H9 (cell line): ENCODE results near the gene MITF. TPM values are rescaled to one million over a fixed set of nuclear protein-coding genes. Genes with fewer than 3 reads are reported as not detected.

ENCODE experiments used
- DNase-seq: peaks from one replicate; pipeline ENCODE4 v3.0.0-alpha.2; 2017
- H2AFZ ChIP-seq: one replicate; pipeline ENCODE4 v1.6.1; 2013; ENCODE audit warnings: mild to moderate bottlenecking, low read length, control low read depth, moderate library complexity
- H2AK5ac ChIP-seq: 2 replicates; pipeline ENCODE4 v1.6.1; 2013; ENCODE audit warnings: low read length, control low read depth, mixed read lengths; ENCODE audit not compliant: insufficient read length
- H2BK120ac ChIP-seq: one replicate; pipeline ENCODE4 v1.6.1; 2013; ENCODE audit warnings: low read depth, mild to moderate bottlenecking, low read length, control low read depth, inconsistent platforms; ENCODE audit not compliant: poor library complexity, severe bottlenecking
- H2BK12ac ChIP-seq: 2 replicates; pipeline ENCODE4 v1.6.1; 2013; ENCODE audit warnings: low read length, control low read depth, mixed read lengths, low read depth; ENCODE audit not compliant: insufficient read length
- H2BK15ac ChIP-seq: 2 replicates; pipeline ENCODE4 v1.6.1; 2013; ENCODE audit warnings: low read depth, low read length, control low read depth
- H2BK20ac ChIP-seq: one replicate; pipeline ENCODE4 v1.6.1; 2013; ENCODE audit warnings: low read depth, mild to moderate bottlenecking, low read length, control low read depth, inconsistent platforms; ENCODE audit not compliant: poor library complexity, severe bottlenecking
- H2BK5ac ChIP-seq: 2 replicates; pipeline ENCODE4 v1.6.1; 2013; ENCODE audit warnings: low read length, control low read depth, mixed read lengths; ENCODE audit not compliant: insufficient read length
- H3K14ac ChIP-seq: 2 replicates; pipeline ENCODE4 v1.6.1; 2013; ENCODE audit warnings: low read length, control low read depth; ENCODE audit not compliant: insufficient read depth
- H3K18ac ChIP-seq: 2 replicates; pipeline ENCODE4 v1.6.1; 2013; ENCODE audit warnings: low read depth, mild to moderate bottlenecking, mixed read lengths, low read length, control low read depth; ENCODE audit not compliant: insufficient read length
- H3K23ac ChIP-seq: 2 replicates; pipeline ENCODE4 v1.6.1; 2013; ENCODE audit warnings: low read length, control low read depth, mixed read lengths, low read depth; ENCODE audit not compliant: insufficient read length
- H3K23me2 ChIP-seq: 2 replicates; pipeline ENCODE4 v1.6.1; 2013; ENCODE audit warnings: low read depth, mild to moderate bottlenecking, mixed read lengths, low read length, control low read depth; ENCODE audit not compliant: insufficient read length, poor library complexity, severe bottlenecking
- H3K27ac ChIP-seq: 2 replicates; pipeline ENCODE4 v1.5.1; 2013; ENCODE audit warnings: low read length, control low read depth, mixed read lengths, low read depth; ENCODE audit not compliant: insufficient read length
- H3K27me3 ChIP-seq: 2 replicates; pipeline ENCODE4 v1.6.1; 2013; ENCODE audit warnings: low read length, control low read depth, inconsistent platforms; ENCODE audit not compliant: insufficient read depth
- H3K4ac ChIP-seq: 2 replicates; pipeline ENCODE4 v1.6.1; 2013; ENCODE audit warnings: low read depth, mild to moderate bottlenecking, control low read depth, inconsistent platforms, low read length, moderate library complexity
- H3K4me1 ChIP-seq: 2 replicates; pipeline ENCODE4 v1.6.1; 2013; ENCODE audit warnings: low read length, control low read depth, inconsistent platforms; ENCODE audit not compliant: insufficient read depth
- H3K4me2 ChIP-seq: 2 replicates; pipeline ENCODE4 v1.6.1; 2013; ENCODE audit warnings: low read length, control low read depth, mixed read lengths; ENCODE audit not compliant: insufficient read length, insufficient read depth
- H3K56ac ChIP-seq: 2 replicates; pipeline ENCODE4 v1.6.1; 2013; ENCODE audit warnings: low read depth, mild to moderate bottlenecking, mixed read lengths, low read length, control low read depth; ENCODE audit not compliant: insufficient read length
- H3K79me1 ChIP-seq: 2 replicates; pipeline ENCODE4 v1.6.1; 2013; ENCODE audit warnings: low read depth, mild to moderate bottlenecking, moderate library complexity, low read length, control low read depth, inconsistent platforms; ENCODE audit not compliant: insufficient read depth, poor library complexity, severe bottlenecking
- H3K79me2 ChIP-seq: 2 replicates; pipeline ENCODE4 v1.6.1; 2013; ENCODE audit warnings: low read length, control low read depth, inconsistent platforms; ENCODE audit not compliant: insufficient read depth
- H3K9ac ChIP-seq: 2 replicates; pipeline ENCODE4 v1.6.1; 2013; ENCODE audit warnings: low read length, control low read depth, mixed read lengths; ENCODE audit not compliant: insufficient read length; ENCODE audit errors: extremely low read depth
- H3K9me3 ChIP-seq: one replicate; pipeline ENCODE4 v1.6.1; 2013; ENCODE audit warnings: low read depth, low read length, inconsistent platforms; ENCODE audit not compliant: control insufficient read depth
- H3T11ph ChIP-seq: one replicate; pipeline ENCODE4 v1.6.1; 2013; ENCODE audit warnings: mild to moderate bottlenecking, low read length, control low read depth, inconsistent platforms
- H4K20me1 ChIP-seq: one replicate; pipeline ENCODE4 v1.6.1; 2013; ENCODE audit not compliant: control insufficient read depth, insufficient read length, insufficient read depth
- H4K5ac ChIP-seq: 2 replicates; pipeline ENCODE4 v1.6.1; 2013; ENCODE audit warnings: low read depth, mild to moderate bottlenecking, mixed read lengths, low read length, control low read depth; ENCODE audit not compliant: insufficient read length
- H4K8ac ChIP-seq: replicated peaks from 2 replicates; pipeline ENCODE4 v1.6.1; 2013; ENCODE audit warnings: low read length, control low read depth, mixed read lengths, low read depth; ENCODE audit not compliant: insufficient read length
- H4K91ac ChIP-seq: 2 replicates; pipeline ENCODE4 v1.6.1; 2013; ENCODE audit warnings: low read depth, mild to moderate bottlenecking, moderate library complexity, mixed read lengths, low read length, control low read depth; ENCODE audit not compliant: insufficient read length
- H3K27ac Mint-ChIP-seq, 3 experiments: 2 replicates in 2 of 3; 3 replicates in 1 of 3; pipeline ENCODE4 v1.8.0; 2020 to 2021; ENCODE audit warnings: mixed read lengths in 3 of 3, mild to moderate bottlenecking in 1 of 3, moderate library complexity in 1 of 3
- H3K27me3 Mint-ChIP-seq: 2 replicates; pipeline ENCODE4 v1.8.0; 2021; ENCODE audit warnings: low read depth, mild to moderate bottlenecking, moderate library complexity, mixed read lengths
- H3K36me3 Mint-ChIP-seq, 3 experiments: 2 replicates in 2 of 3; 3 replicates in 1 of 3; pipeline ENCODE4 v1.8.0; 2020 to 2021; ENCODE audit warnings: low read depth in 3 of 3, mixed read lengths in 3 of 3; ENCODE audit not compliant: insufficient read depth in 1 of 3
- H3K4me1 Mint-ChIP-seq, 2 experiments: 2 replicates each; pipeline ENCODE4 v1.8.0; 2020; ENCODE audit warnings: mixed read lengths in 2 of 2
- H3K4me3 Mint-ChIP-seq, 2 experiments: 2 replicates in 1 of 2; 3 replicates in 1 of 2; pipeline ENCODE4 v1.8.0; 2020 to 2021; ENCODE audit warnings: mild to moderate bottlenecking in 2 of 2, mixed read lengths in 2 of 2, moderate library complexity in 1 of 2
- H3K9me3 Mint-ChIP-seq, 2 experiments: 2 replicates in 1 of 2; 3 replicates in 1 of 2; pipeline ENCODE4 v1.8.0; 2020; ENCODE audit warnings: mild to moderate bottlenecking in 2 of 2, mixed read lengths in 2 of 2, moderate library complexity in 1 of 2
- WGBS: extraction: QIAGEN DNeasy Blood & Tissue Kit; methylation state at CpG from one replicate; pipeline ENCODE4 v1.1.7; 2013; ENCODE audit warnings: missing lambda C conversion rate, low lambda C conversion rate, mixed read lengths; ENCODE audit not compliant: insufficient read length; ENCODE audit errors: extremely low coverage; 5-methylcytosine and 5-hydroxymethylcytosine counted together
- total RNA-seq: library from RNA; stranded (reverse); gene quantifications from 2 replicates; pipeline ENCODE4 v1.2.1, GENCODE V29; 2021
- TF ChIP-seq, protein P1 (sequence below): fragments of 200-600 bp; sonication (generic); conservative IDR thresholded peaks from 3 replicates; pipeline ENCODE4 v1.8.0; 2021; ENCODE audit warnings: antibody characterized with exemption, mild to moderate bottlenecking

MITF gene
- total RNA-seq, 1 experiment from 2014 or later, result 0.81 TPM

DNA sequence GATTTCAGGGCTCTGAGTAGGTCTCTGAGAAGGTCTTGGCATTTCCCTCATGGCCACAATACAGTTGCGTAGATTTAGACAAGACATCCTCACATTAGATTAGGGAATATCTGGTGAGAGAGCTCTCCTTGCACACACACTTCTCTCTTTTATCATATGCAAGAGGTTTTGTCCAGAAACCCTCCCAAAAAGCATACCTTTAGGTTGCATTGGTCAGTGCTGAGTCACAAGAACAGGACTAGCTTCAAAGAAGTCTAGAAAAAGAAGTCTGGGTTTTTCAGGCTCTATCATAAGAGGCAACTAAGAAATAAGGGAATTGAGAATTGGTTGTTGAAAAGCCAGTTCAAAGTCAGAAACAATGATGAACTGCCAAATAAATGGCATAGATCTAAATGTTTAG, 40.1 kb upstream of the MITF start:
- H3K4ac ChIP-seq, result no peak overlapping the region
- no peaks in the 10 kb centered on the region for H3K79me2 ChIP-seq
- no peaks in the 10 kb centered on the region for H3K79me1 ChIP-seq
- no peak overlapping the region for H4K5ac ChIP-seq
- no peak overlapping the region for H2BK15ac ChIP-seq
- no peak overlapping the region for H3K4me3 Mint-ChIP-seq
- H4K91ac ChIP-seq, result no peak overlapping the region
- WGBS, result no CpG with 5 or more reads among the region's 1 CpG
- H3T11ph ChIP-seq, result no peak overlapping the region
- no peak overlapping the region for H2BK120ac ChIP-seq
- H4K20me1 ChIP-seq, result no peaks in the 10 kb centered on the region
- no peaks in the 10 kb centered on the region for H3K23me2 ChIP-seq
- peaks cover 5% of the 10 kb centered on the region; the same call in 1 of the 2 replicates for H3K27me3 Mint-ChIP-seq
- H3K56ac ChIP-seq, result no peak overlapping the region
- H3K27ac Mint-ChIP-seq, result no peak overlapping the region
- H3K36me3 Mint-ChIP-seq, result no peaks in the 10 kb centered on the region; a peak in 1 of 7 replicates
- no peaks in the 10 kb centered on the region for H3K4me1 ChIP-seq
- no peak overlapping the region for H3K23ac ChIP-seq
- H3K27ac ChIP-seq, result no peak overlapping the region
- H3K4me2 ChIP-seq, result no peak overlapping the region
- no peaks in the 10 kb centered on the region for H3K4me1 Mint-ChIP-seq
- no peak overlapping the region for H3K18ac ChIP-seq
- H3K9me3 ChIP-seq, result peaks cover 5% of the 10 kb centered on the region
- no peak overlapping the region for H4K8ac ChIP-seq
- no peak overlapping the region for H2AK5ac ChIP-seq
- no peak overlapping the region for H3K9ac ChIP-seq
- H2BK12ac ChIP-seq, result no peak overlapping the region
- no peak overlapping the region for H2AFZ ChIP-seq
- H2BK20ac ChIP-seq, result no peak overlapping the region
- H3K14ac ChIP-seq, result no peak overlapping the region
- no peak for DNase-seq
- H3K27me3 ChIP-seq, result no peaks in the 10 kb centered on the region
- peaks cover 0 to 3% of the 10 kb centered on the region in 2 experiments; a peak in 1 of 5 replicates for H3K9me3 Mint-ChIP-seq
- H2BK5ac ChIP-seq, result no peak overlapping the region
- TF ChIP-seq, protein P1, sequence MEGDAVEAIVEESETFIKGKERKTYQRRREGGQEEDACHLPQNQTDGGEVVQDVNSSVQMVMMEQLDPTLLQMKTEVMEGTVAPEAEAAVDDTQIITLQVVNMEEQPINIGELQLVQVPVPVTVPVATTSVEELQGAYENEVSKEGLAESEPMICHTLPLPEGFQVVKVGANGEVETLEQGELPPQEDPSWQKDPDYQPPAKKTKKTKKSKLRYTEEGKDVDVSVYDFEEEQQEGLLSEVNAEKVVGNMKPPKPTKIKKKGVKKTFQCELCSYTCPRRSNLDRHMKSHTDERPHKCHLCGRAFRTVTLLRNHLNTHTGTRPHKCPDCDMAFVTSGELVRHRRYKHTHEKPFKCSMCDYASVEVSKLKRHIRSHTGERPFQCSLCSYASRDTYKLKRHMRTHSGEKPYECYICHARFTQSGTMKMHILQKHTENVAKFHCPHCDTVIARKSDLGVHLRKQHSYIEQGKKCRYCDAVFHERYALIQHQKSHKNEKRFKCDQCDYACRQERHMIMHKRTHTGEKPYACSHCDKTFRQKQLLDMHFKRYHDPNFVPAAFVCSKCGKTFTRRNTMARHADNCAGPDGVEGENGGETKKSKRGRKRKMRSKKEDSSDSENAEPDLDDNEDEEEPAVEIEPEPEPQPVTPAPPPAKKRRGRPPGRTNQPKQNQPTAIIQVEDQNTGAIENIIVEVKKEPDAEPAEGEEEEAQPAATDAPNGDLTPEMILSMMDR, result no peak
